Umbilical cord (tissue), 2 donors: ENCODE results near the gene SLC38A3. TPM values are rescaled to one million over a fixed set of nuclear protein-coding genes. Genes with fewer than 3 reads are reported as not detected.
"Not testable (repeated sequence)": the region's sequence is repeated elsewhere in the genome, so short reads cannot be mapped to it uniquely, and the experiment has no call there.

ENCODE experiments used
- DNase-seq: peaks from one replicate; pipeline ENCODE4 v3.0.0-alpha.2; 2015; ENCODE audit warnings: low spot score
- total RNA-seq: library from RNA; depleted of rRNA; stranded (reverse); fragments of >200 nt; gene quantifications from one replicate; pipeline ENCODE4 v1.2.3, GENCODE V29; 2014; ENCODE audit warnings: low replicate concordance; ENCODE audit not compliant: insufficient read depth

SLC38A3 gene
- total RNA-seq, 1 donor from 2014 or later = not detected

GRCh38 chr3:50210510-50211367 is 5.7 kb downstream of the SLC38A3 start:
- DNase-seq = no peak

GRCh38 chr3:50211368-50211717 is 6.3 kb downstream of the SLC38A3 start:
- DNase-seq = not testable (repeated sequence)

- DNase-seq = no peak
Measured at GRCh38 chr3:50211930-50212329, 6.9 kb downstream of the SLC38A3 start.

GRCh38 chr3:50212502-50212901 is 7.4 kb downstream of the SLC38A3 start:
- no peak for DNase-seq

GRCh38 chr3:50212971-50213370 is 7.9 kb downstream of the SLC38A3 start:
- DNase-seq = no peak

- no peak for DNase-seq
Measured at GRCh38 chr3:50213373-50213772, 8.3 kb downstream of the SLC38A3 start.

- no peak for DNase-seq
Measured at GRCh38 chr3:50214824-50215223, 9.8 kb downstream of the SLC38A3 start.

GRCh38 chr3:50215529-50215928 is 10.5 kb downstream of the SLC38A3 start:
- no peak for DNase-seq

GRCh38 chr3:50217681-50218080 is 12.6 kb downstream of the SLC38A3 start:
- DNase-seq = no peak

- no peak for DNase-seq
Measured at GRCh38 chr3:50218448-50218847, 13.4 kb downstream of the SLC38A3 start.

GRCh38 chr3:50219285-50219684 is 14.2 kb downstream of the SLC38A3 start:
- DNase-seq = no peak

- DNase-seq = no peak
Measured at GRCh38 chr3:50220109-50220508, 15.0 kb downstream of the SLC38A3 start.

GRCh38 chr3:50221051-50221410 is 16.0 kb downstream of the SLC38A3 start:
- no peak for DNase-seq

- DNase-seq = no peak
Measured at GRCh38 chr3:50221411-50222168, 16.5 kb downstream of the SLC38A3 start.

GRCh38 chr3:50222169-50222528 is 17.1 kb downstream of the SLC38A3 start:
- no peak for DNase-seq

- DNase-seq = no peak
Measured at GRCh38 chr3:50224639-50225038, 19.6 kb downstream of the SLC38A3 start.

- DNase-seq = peak; percentile 57
Measured at GRCh38 chr3:50226888-50227389, 21.9 kb downstream of the SLC38A3 start.

- peak; percentile 97 for DNase-seq
Measured at GRCh38 chr3:50227390-50228183, 22.5 kb downstream of the SLC38A3 start.

GRCh38 chr3:50228184-50228763 is 23.2 kb downstream of the SLC38A3 start:
- DNase-seq = not testable (repeated sequence)

GRCh38 chr3:50229490-50229889 is 24.4 kb downstream of the SLC38A3 start:
- DNase-seq = no peak

GRCh38 chr3:50230104-50230793 is 25.2 kb downstream of the SLC38A3 start:
- DNase-seq = no peak
